PC-3 (cell line): ENCODE results near the gene DAAM2. TPM values are rescaled to one million over a fixed set of nuclear protein-coding genes. Genes with fewer than 3 reads are reported as not detected.

Experiments
- ATAC-seq: fragments of 200-7000 bp; cut with Tn5 transposase; 2 replicates; pipeline ENCODE4 v1.9.1; 2020; ENCODE audit warnings: mild to moderate bottlenecking, moderate library complexity
- BruUV-seq: library from RNA; stranded (reverse); fragments of 400-500 nt; replicated peaks from 2 replicates; lab custom pipeline; 2021; lab: Mats Ljungman, UMichigan
- CTCF ChIA-PET: fragments of 300-600 bp; sonication (Branson Sonifier 250); formaldehyde crosslinking; loops from one replicate; lab custom pipeline; 2022; ENCODE audit warnings: antibody characterized with exemption; lab: Charles Lee
- POLR2A ChIA-PET: fragments of 300-600 bp; sonication (Branson Sonifier 250); formaldehyde crosslinking; loops from one replicate; lab custom pipeline; 2022; ENCODE audit warnings: antibody characterized with exemption; ENCODE audit not compliant: unreplicated experiment; lab: Charles Lee
- DNase-seq: peaks from one replicate; pipeline ENCODE4 v3.0.0-alpha.2; 2015
- H2AFZ ChIP-seq: fragments of 300-600 bp; sonication (generic); 2 replicates; pipeline ENCODE4 v1.6.0; 2016; ENCODE audit warnings: antibody characterized with exemption, low read length
- H3F3A ChIP-seq: fragments of 300-600 bp; sonication (generic); one replicate; pipeline ENCODE4 v1.6.0; 2017; ENCODE audit warnings: antibody characterized with exemption, low read length, control low read depth, mild to moderate bottlenecking; ENCODE audit not compliant: unreplicated experiment
- H3K27ac ChIP-seq: fragments of 300-600 bp; sonication (generic); 2 replicates; pipeline ENCODE4 v1.5.1; 2016; ENCODE audit warnings: mild to moderate bottlenecking, low read length
- H3K27me3 ChIP-seq: fragments of 300-600 bp; sonication (generic); 2 replicates; pipeline ENCODE4 v1.6.1; 2016; ENCODE audit warnings: low read length, mixed read lengths
- H3K36me3 ChIP-seq: fragments of 300-600 bp; sonication (generic); 2 replicates; pipeline ENCODE4 v1.6.1; 2016; ENCODE audit warnings: low read depth, mixed run types, low read length, mixed read lengths
- H3K4me1 ChIP-seq: fragments of 300-600 bp; sonication (generic); 2 replicates; pipeline ENCODE4 v1.5.1; 2016; ENCODE audit warnings: low read length; ENCODE audit not compliant: insufficient read depth
- H3K4me2 ChIP-seq: fragments of 300-600 bp; sonication (generic); 2 replicates; pipeline ENCODE4 v1.6.0; 2016; ENCODE audit warnings: low read length
- H3K4me3 ChIP-seq: fragments of 300-600 bp; sonication (generic); 2 replicates; pipeline ENCODE4 v1.5.1; 2016; ENCODE audit warnings: mild to moderate bottlenecking, low read length, mixed read lengths
- H3K79me2 ChIP-seq: fragments of 300-600 bp; sonication (generic); 2 replicates; pipeline ENCODE4 v1.6.1; 2017; ENCODE audit warnings: low read length, mixed read lengths
- H3K9ac ChIP-seq: fragments of 300-600 bp; sonication (generic); 2 replicates; pipeline ENCODE4 v1.6.0; 2016; ENCODE audit warnings: mild to moderate bottlenecking, low read length
- H3K9me2 ChIP-seq: fragments of 300-600 bp; sonication (generic); replicated peaks from 2 replicates; pipeline ENCODE4 v1.6.1; 2016; ENCODE audit warnings: mixed run types, low read length, mixed read lengths
- H3K9me3 ChIP-seq: fragments of 300-600 bp; sonication (generic); 2 replicates; pipeline ENCODE4 v1.6.1; 2016; ENCODE audit warnings: low read length, mixed read lengths
- H4K20me1 ChIP-seq: fragments of 300-600 bp; sonication (generic); 2 replicates; pipeline ENCODE4 v1.6.1; 2016; ENCODE audit warnings: low read length, mixed read lengths
- EZH2 ChIP-seq: fragments of 300-600 bp; sonication (generic); IDR thresholded peaks from one replicate; pipeline ENCODE4 v1.6.1; 2017; ENCODE audit warnings: antibody characterized with exemption, mild to moderate bottlenecking, low read length; ENCODE audit not compliant: unreplicated experiment
- EZH2phosphoT487 ChIP-seq: fragments of 300-600 bp; sonication (generic); IDR thresholded peaks from 2 replicates; pipeline ENCODE4 v1.6.1; 2018; ENCODE audit warnings: mild to moderate bottlenecking, antibody characterized with exemption, low read length, borderline replicate concordance
- intact Hi-C: fragments of 100-400 bp; cut with micrococcal nuclease; formaldehyde crosslinking; loops from 2 replicates; pipeline ENCODE4 v1.9.0; 2023
- total RNA-seq: library from RNA; depleted of rRNA; stranded (reverse); fragments of >200 nt; gene quantifications from 2 replicates; pipeline ENCODE4 v1.2.3, GENCODE V29; 2014
- TF ChIP-seq, protein P1 (sequence below): fragments of 300-600 bp; sonication (generic); conservative IDR thresholded peaks from 2 replicates; pipeline ENCODE4 v1.5.1; 2017; ENCODE audit warnings: antibody characterized with exemption, low read depth, mild to moderate bottlenecking, low read length

DAAM2 gene
- total RNA-seq, 1 experiment from 2014 or later, result not detected

DNA sequence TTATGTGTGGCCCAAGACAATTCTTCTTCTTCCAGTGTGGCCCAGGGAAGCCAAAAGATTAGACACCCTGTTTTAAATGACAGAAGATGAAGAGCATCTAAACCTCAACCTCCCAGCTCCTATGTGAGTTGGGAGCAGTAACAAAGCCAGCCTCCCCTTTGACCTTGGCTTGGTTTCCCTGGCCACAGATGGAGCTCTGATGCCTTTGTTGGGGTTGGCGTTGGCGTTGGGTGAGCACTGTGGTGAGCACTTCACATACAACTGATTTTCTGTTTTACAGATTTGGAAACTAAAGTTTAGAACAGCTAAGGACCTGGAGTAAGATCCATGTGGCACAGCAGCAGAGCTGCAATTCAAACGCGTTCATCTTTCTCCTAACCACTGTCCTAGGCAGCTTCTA is 22.1 kb downstream of the DAAM2 start:
- ATAC-seq (no peak), DNase-seq (no peak)
- no peaks in the 10 kb centered on the region for H4K20me1 ChIP-seq
- ChIA-PET POLR2A (no interaction called here), CTCF (no interaction called here)
- no peaks in the 10 kb centered on the region for H3K36me3 ChIP-seq
- H2AFZ ChIP-seq, result no peak overlapping the region
- no peak overlapping the region for H3K9ac ChIP-seq
- no peak for TF ChIP-seq EZH2
- TF ChIP-seq EZH2phosphoT487, result no peak
- TF ChIP-seq, protein P1, sequence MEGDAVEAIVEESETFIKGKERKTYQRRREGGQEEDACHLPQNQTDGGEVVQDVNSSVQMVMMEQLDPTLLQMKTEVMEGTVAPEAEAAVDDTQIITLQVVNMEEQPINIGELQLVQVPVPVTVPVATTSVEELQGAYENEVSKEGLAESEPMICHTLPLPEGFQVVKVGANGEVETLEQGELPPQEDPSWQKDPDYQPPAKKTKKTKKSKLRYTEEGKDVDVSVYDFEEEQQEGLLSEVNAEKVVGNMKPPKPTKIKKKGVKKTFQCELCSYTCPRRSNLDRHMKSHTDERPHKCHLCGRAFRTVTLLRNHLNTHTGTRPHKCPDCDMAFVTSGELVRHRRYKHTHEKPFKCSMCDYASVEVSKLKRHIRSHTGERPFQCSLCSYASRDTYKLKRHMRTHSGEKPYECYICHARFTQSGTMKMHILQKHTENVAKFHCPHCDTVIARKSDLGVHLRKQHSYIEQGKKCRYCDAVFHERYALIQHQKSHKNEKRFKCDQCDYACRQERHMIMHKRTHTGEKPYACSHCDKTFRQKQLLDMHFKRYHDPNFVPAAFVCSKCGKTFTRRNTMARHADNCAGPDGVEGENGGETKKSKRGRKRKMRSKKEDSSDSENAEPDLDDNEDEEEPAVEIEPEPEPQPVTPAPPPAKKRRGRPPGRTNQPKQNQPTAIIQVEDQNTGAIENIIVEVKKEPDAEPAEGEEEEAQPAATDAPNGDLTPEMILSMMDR, result no peak
- H3K4me3 ChIP-seq, result no peak overlapping the region
- H3K27me3 ChIP-seq, result peaks cover 4% of the 10 kb centered on the region; the same call in 1 of the 2 replicates
- no peaks in the 10 kb centered on the region for H3K4me1 ChIP-seq
- no peak overlapping the region for H3K27ac ChIP-seq
- H3K79me2 ChIP-seq, result no peaks in the 10 kb centered on the region
- H3K9me3 ChIP-seq, result no peaks in the 10 kb centered on the region
- no peaks in the 10 kb centered on the region for H3K9me2 ChIP-seq
- H3K4me2 ChIP-seq, result no peak overlapping the region
- no peaks in the 10 kb centered on the region for H3F3A ChIP-seq
- no TSS peak for BruUV-seq
- intact Hi-C loops, result no loop called here

DNA sequence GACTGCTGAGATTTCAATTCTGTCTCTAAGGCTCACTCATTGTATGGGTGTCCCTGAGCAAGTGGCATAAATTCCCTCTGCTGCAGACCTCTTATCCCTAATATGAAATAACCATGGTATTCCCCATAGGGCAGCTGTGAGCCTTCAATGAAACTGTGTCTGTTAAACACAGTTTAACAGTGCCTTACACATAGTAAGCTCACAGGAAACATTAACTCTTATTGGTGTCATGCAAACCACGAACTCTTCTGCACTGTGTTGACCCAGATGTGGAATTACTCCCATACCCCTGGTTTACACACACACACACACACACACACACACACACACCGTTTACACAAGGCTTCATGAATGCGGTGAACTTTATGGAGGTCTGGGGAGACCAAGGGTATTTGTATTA is 23.2 kb downstream of the DAAM2 start:
- ChIA-PET CTCF (no interaction called here), POLR2A (no interaction called here)
- Histone ChIP-seq H3K4me3 (no peak overlapping the region), H3K79me2 (no peaks in the 10 kb centered on the region), H3K36me3 (no peaks in the 10 kb centered on the region), H3K9me3 (no peaks in the 10 kb centered on the region), H3K4me1 (no peaks in the 10 kb centered on the region), H3K4me2 (no peak overlapping the region), H4K20me1 (no peaks in the 10 kb centered on the region), H3K9ac (no peak overlapping the region), H3K9me2 (no peaks in the 10 kb centered on the region), H2AFZ (no peak overlapping the region), H3K27ac (no peak overlapping the region), H3F3A (no peaks in the 10 kb centered on the region), H3K27me3 (peaks cover 4% of the 10 kb centered on the region; the same call in 1 of the 2 replicates)
- no TSS peak for BruUV-seq
- DNase-seq (no peak), ATAC-seq (no peak)
- intact Hi-C loops, result no loop called here
- no peak for TF ChIP-seq EZH2phosphoT487
- TF ChIP-seq, protein P1, result no peak
- TF ChIP-seq EZH2, result no peak

DNA sequence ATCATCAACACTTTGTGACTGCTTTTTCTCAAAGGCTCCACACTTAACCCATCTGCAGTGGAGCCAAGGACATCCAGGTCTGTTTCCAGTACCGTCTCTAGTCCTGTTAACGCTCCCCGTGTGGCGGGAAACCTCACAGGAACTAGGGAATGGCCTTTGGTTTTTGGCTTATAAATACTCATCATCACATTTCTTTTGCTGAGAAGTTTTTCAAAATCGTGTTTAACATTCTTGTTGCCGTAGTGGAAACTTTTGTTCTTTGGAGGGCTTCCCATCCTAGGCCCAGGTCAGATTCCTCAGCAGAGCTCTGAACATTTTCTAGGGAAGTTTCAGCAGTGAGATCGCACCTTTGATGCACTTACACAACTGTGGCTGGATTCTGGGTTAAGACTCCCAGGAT is 24.6 kb downstream of the DAAM2 start:
- DNase-seq, result no peak
- POLR2A ChIA-PET, result no interaction called here
- Histone ChIP-seq H4K20me1 (no peaks in the 10 kb centered on the region), H3K4me1 (no peaks in the 10 kb centered on the region), H3K27ac (no peak overlapping the region), H3K4me2 (no peak overlapping the region), H3F3A (no peaks in the 10 kb centered on the region), H3K79me2 (no peaks in the 10 kb centered on the region), H3K4me3 (no peak overlapping the region), H3K9ac (no peak overlapping the region), H3K36me3 (no peaks in the 10 kb centered on the region), H3K9me3 (no peaks in the 10 kb centered on the region), H3K9me2 (no peaks in the 10 kb centered on the region), H2AFZ (no peak overlapping the region), H3K27me3 (peaks cover 4% of the 10 kb centered on the region; the same call in 1 of the 2 replicates)
- CTCF ChIA-PET, result no interaction called here
- no TSS peak for BruUV-seq
- TF ChIP-seq EZH2 (no peak), EZH2phosphoT487 (no peak)
- TF ChIP-seq, protein P1, result no peak
- intact Hi-C loops, result no loop called here
- no peak for ATAC-seq
